GM12878 (cell line): ENCODE measurements around the gene TMEM52B. TPM values are rescaled to one million over a fixed set of nuclear protein-coding genes. Genes with fewer than 3 reads are reported as not detected.

Experiments
- ATAC-seq: fragments of 200-7000 bp; cut with Tn5 transposase; 3 replicates; pipeline ENCODE4 v1.9.1; 2020; ENCODE audit warnings: mild to moderate bottlenecking, moderate library complexity
- BruUV-seq: library from RNA; stranded (reverse); fragments of 400-500 nt; replicated peaks from 2 replicates; lab custom pipeline; 2021; lab: Mats Ljungman, UMichigan
- CTCF ChIA-PET: fragments of 300-600 bp; sonication (Branson Sonifier 250); formaldehyde crosslinking; extraction: SDS; loops from one replicate; lab custom pipeline; 2021; ENCODE audit warnings: inconsistent platforms; lab: Yijun Ruan, JAX
- POLR2A ChIA-PET: fragments of 350-600 bp; formaldehyde crosslinking; extraction: SDS; loops from one replicate; lab custom pipeline; 2021; ENCODE audit warnings: inconsistent platforms; lab: Charles Lee
- RAD21 ChIA-PET: fragments of 300-600 bp; sonication (Branson Sonifier 250); formaldehyde crosslinking; loops from one replicate; lab custom pipeline; 2023; ENCODE audit warnings: antibody characterized with exemption; ENCODE audit not compliant: unreplicated experiment; lab: Charles Lee
- SMC1A ChIA-PET: fragments of 300-600 bp; sonication (Branson Sonifier 250); formaldehyde crosslinking; loops from one replicate; lab custom pipeline; 2023; ENCODE audit not compliant: unreplicated experiment, uncharacterized antibody; lab: Charles Lee
- DNase-seq: peaks from one replicate; pipeline ENCODE4 v3.0.0-alpha.2; 2011; ENCODE audit warnings: low read depth, low spot score
- FAIRE-seq: peaks from 3 replicates; lab custom pipeline; 2011; peaks lifted over from hg19 to GRCh38; lab: Jason Lieb, UNC
- H2AFZ ChIP-seq: 2 replicates; pipeline ENCODE4 v1.6.0; 2011; ENCODE audit warnings: low read depth, low read length, control low read depth; ENCODE audit not compliant: control insufficient read depth
- H3K27ac ChIP-seq: 2 replicates; pipeline ENCODE4 v1.5.1; 2011; ENCODE audit warnings: control low read depth; ENCODE audit not compliant: control insufficient read depth, insufficient read depth
- H3K27me3 ChIP-seq, 2 experiments: replicated peaks in 1 of 2; 2 replicates each; pipeline versions ENCODE4 v1.6.0 to v1.6.1; 2011; ENCODE audit warnings: low read length in 1 of 2; ENCODE audit not compliant: control insufficient read depth in 2 of 2, insufficient read depth in 2 of 2
- H3K36me3 ChIP-seq, 2 experiments: 2 replicates each; pipeline ENCODE4 v1.5.1; 2011; ENCODE audit warnings: low read length in 1 of 2; ENCODE audit not compliant: control insufficient read depth in 2 of 2, insufficient read depth in 2 of 2
- H3K4me1 ChIP-seq: 2 replicates; pipeline ENCODE4 v1.6.1; 2011; ENCODE audit warnings: mild to moderate bottlenecking, low read length, moderate library complexity, mixed read lengths; ENCODE audit not compliant: control insufficient read depth, insufficient read depth
- H3K4me2 ChIP-seq: 2 replicates; pipeline ENCODE4 v1.6.0; 2011; ENCODE audit warnings: control low read depth; ENCODE audit not compliant: control insufficient read depth, insufficient read depth
- H3K4me3 ChIP-seq: fragments of 200-600 bp; sonication (generic); 2 replicates; pipeline ENCODE4 v1.5.1; 2016
- H3K79me2 ChIP-seq: 2 replicates; pipeline ENCODE4 v1.6.0; 2011; ENCODE audit warnings: low read length; ENCODE audit not compliant: control insufficient read depth, insufficient read depth
- H3K9ac ChIP-seq: 2 replicates; pipeline ENCODE4 v1.8.0; 2011; ENCODE audit warnings: low read length, control low read depth, mixed read lengths; ENCODE audit not compliant: control insufficient read depth, insufficient read depth
- H3K9me3 ChIP-seq: replicated peaks from 3 replicates; pipeline ENCODE4 v1.5.1; 2011; ENCODE audit warnings: mild to moderate bottlenecking, low read length; ENCODE audit not compliant: control insufficient read depth, insufficient read depth
- H4K20me1 ChIP-seq: 2 replicates; pipeline ENCODE4 v1.6.0; 2011; ENCODE audit not compliant: control insufficient read depth, insufficient read depth
- BCL11A ChIP-seq: IDR thresholded peaks from 2 replicates; pipeline ENCODE4 v1.6.1; 2011; ENCODE audit warnings: low read depth, low read length
- EGR1 ChIP-seq, 2 experiments: IDR thresholded peaks; 1 replicate in 1 of 2; 2 replicates in 1 of 2; pipeline ENCODE4 v1.6.1; 2011 to 2012; ENCODE audit warnings: low read depth in 2 of 2, low read length in 2 of 2, borderline replicate concordance in 1 of 2, mild to moderate bottlenecking in 1 of 2, moderate library complexity in 1 of 2
- SKIL ChIP-seq: fragments of 450-650 bp; IDR thresholded peaks from 2 replicates; pipeline ENCODE4 v1.6.1; 2017; ENCODE audit warnings: mild to moderate bottlenecking, low read depth, inconsistent platforms; ENCODE audit not compliant: poor library complexity, severe bottlenecking
- SREBF1 ChIP-seq: IDR thresholded peaks from 2 replicates; pipeline ENCODE4 v1.6.1; 2012; ENCODE audit warnings: mild to moderate bottlenecking, low read length
- WGBS: methylation state at CpG from one replicate; pipeline ENCODE4 v1.1.6; 2016; ENCODE audit warnings: low lambda C conversion rate; ENCODE audit not compliant: insufficient replicate concordance, insufficient coverage; ENCODE audit errors: missing lambda C conversion rate; 5-methylcytosine and 5-hydroxymethylcytosine counted together
- in situ Hi-C: fragments of 300-500 bp; cut with MboI; formaldehyde crosslinking; loops from 9 replicates; pipeline ENCODE4 v1.14.3; 2018; ENCODE audit warnings: mixed read lengths
- intact Hi-C: fragments of 100-400 bp; cut with micrococcal nuclease; formaldehyde crosslinking; loops from one replicate; pipeline ENCODE4 v1.14.2; 2022; ENCODE audit not compliant: unreplicated experiment
- polyA plus RNA-seq, 11 experiments: library from polyadenylated mRNA; depleted of rRNA in 4 of 11; unstranded in 6 of 11; stranded (reverse) in 5 of 11; fragments of >200 nt; fragmentation: Nextera tagmentation in 4 of 11; fragmentation: Illumina TruSeq in 1 of 11; extraction: Ambion mirVana in 4 of 11; extraction: Trizol in 1 of 11; gene quantifications; 1 replicate in 1 of 11; 2 replicates in 10 of 11; pipeline versions ENCODE4 v1.2.1 to v1.2.3, GENCODE V29; 2011 to 2016; ENCODE audit warnings: inconsistent platforms in 2 of 11, missing spikeins in 2 of 11, low read depth in 1 of 11
- total RNA-seq, 4 experiments: library from RNA; depleted of rRNA in 3 of 4; stranded (reverse); fragments of >200 nt in 3 of 4; fragmentation: Illumina TruSeq in 1 of 4; extraction: Trizol in 1 of 4; gene quantifications; 2 replicates each; pipeline versions ENCODE4 v1.2.1 to v1.2.3, GENCODE V29; 2013 to 2021
- TF ChIP-seq, protein P1 (sequence below): IDR thresholded peaks from 2 replicates; pipeline ENCODE4 v1.6.1; 2011; ENCODE audit warnings: mild to moderate bottlenecking, low read depth, low read length, moderate library complexity; ENCODE audit not compliant: insufficient replicate concordance

Gene TMEM52B
- total and polyA plus RNA-seq, 10 of the 15 experiments (the other 5 are each of a cell fraction or from before 2014, with no cell fraction given): not detected

GRCh38 chr12:10189653-10190052 lies 10.8 kb downstream of the TMEM52B start:
- Histone ChIP-seq H4K20me1 (no peaks in the 10 kb centered on the region), H2AFZ (no peak overlapping the region), H3K9ac (no peak overlapping the region), H3K4me2 (no peak overlapping the region), H3K27ac (no peak overlapping the region), H3K9me3 (no peaks in the 10 kb centered on the region), H3K79me2 (no peaks in the 10 kb centered on the region), H3K4me3 (no peak overlapping the region), H3K4me1 (no peaks in the 10 kb centered on the region), H3K27me3 (no peaks in the 10 kb centered on the region; a peak in 2 of 4 replicates), H3K36me3 (no peaks in the 10 kb centered on the region)
- in situ Hi-C loops (no loop called here), intact Hi-C loops (loop anchor here (2.0 kb wide), 1 partner anchor 37 kb away; no protein-coding TSS in a partner anchor)
- POLR2A ChIA-PET: no interaction called here
- RAD21 ChIA-PET: interaction anchor here (1.0 to 1.6 kb wide), 2 partner anchors 33 to 37 kb away, joined by 3 to 7 read pairs; no protein-coding TSS in a partner anchor
- BruUV-seq: no TSS peak
- SMC1A ChIA-PET: interaction anchor here (2.5 kb wide), 1 partner anchor 37 kb away, joined by 10 read pairs; no protein-coding TSS in a partner anchor
- CTCF ChIA-PET: interaction anchor here (1.1 to 5.0 kb wide), 5 partner anchors 30 to 371 kb away, joined by 3 to 34 read pairs (median 7); no protein-coding TSS in a partner anchor
- TF ChIP-seq, protein P1, sequence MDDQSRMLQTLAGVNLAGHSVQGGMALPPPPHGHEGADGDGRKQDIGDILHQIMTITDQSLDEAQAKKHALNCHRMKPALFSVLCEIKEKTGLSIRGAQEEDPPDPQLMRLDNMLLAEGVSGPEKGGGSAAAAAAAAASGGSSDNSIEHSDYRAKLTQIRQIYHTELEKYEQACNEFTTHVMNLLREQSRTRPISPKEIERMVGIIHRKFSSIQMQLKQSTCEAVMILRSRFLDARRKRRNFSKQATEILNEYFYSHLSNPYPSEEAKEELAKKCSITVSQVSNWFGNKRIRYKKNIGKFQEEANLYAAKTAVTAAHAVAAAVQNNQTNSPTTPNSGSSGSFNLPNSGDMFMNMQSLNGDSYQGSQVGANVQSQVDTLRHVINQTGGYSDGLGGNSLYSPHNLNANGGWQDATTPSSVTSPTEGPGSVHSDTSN: no peak
- TF ChIP-seq EGR1 (IDR thresholded peaks at IDR 0.05; ENCODE audit: borderline replicate concordance in 1 of 2, low read depth in 2 of 2, low read length in 2 of 2): no peak
- TF ChIP-seq SKIL: no peak
- TF ChIP-seq BCL11A: no peak
- TF ChIP-seq SREBF1: no peak
- 58% methylated on average over 5 of the region's 5 CpGs for WGBS
- no peak for ATAC-seq
- DNase-seq: no peak
- no peak for FAIRE-seq
